Measurements from ENCODE around the gene THEMIS. TPM values are rescaled to one million over a fixed set of nuclear protein-coding genes. Genes with fewer than 3 reads are reported as not detected.

THEMIS gene
- polyA plus RNA-seq, 1 donor from 2014 or later = not detected

DNA sequence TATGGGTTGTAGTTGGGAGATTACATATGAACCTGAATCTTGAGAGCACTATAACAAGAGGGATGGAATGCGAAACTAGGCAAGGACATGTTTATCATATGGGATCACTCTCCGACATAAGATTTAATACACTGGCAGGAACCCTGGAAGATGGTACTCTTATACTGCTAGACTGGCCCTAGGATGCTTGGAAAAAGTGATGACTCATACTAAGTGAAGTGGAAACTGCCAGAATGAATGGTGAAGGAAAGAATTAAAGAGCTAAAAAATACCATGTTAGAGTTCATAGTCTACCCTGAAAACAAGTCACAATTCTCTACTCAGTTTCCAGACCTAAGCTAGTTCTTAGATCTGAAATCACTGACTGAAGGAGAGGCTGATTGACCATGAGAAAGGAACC is 45.5 kb upstream of the THEMIS start:
- TF ChIP-seq POLR2AphosphoS5 (IDR thresholded peaks at IDR 0.05) (no peak), TAF1 (IDR thresholded peaks at IDR 0.05; ENCODE audit: low read depth) (no peak), SMC3 (conservative IDR thresholded peaks at IDR 0.05; ENCODE audit: poor library complexity) (no peak), EP300 (conservative IDR thresholded peaks at IDR 0.05; ENCODE audit: poor library complexity, severe bottlenecking) (no peak), MXI1 (conservative IDR thresholded peaks at IDR 0.05; ENCODE audit: poor library complexity, severe bottlenecking) (no peak), EZH2 (IDR thresholded peaks at IDR 0.05; ENCODE audit: borderline replicate concordance, insufficient read depth, low read length, poor library complexity, severe bottlenecking) (no peak), RAD21 (conservative IDR thresholded peaks at IDR 0.05) (no peak)
- TF ChIP-seq, protein P1, sequence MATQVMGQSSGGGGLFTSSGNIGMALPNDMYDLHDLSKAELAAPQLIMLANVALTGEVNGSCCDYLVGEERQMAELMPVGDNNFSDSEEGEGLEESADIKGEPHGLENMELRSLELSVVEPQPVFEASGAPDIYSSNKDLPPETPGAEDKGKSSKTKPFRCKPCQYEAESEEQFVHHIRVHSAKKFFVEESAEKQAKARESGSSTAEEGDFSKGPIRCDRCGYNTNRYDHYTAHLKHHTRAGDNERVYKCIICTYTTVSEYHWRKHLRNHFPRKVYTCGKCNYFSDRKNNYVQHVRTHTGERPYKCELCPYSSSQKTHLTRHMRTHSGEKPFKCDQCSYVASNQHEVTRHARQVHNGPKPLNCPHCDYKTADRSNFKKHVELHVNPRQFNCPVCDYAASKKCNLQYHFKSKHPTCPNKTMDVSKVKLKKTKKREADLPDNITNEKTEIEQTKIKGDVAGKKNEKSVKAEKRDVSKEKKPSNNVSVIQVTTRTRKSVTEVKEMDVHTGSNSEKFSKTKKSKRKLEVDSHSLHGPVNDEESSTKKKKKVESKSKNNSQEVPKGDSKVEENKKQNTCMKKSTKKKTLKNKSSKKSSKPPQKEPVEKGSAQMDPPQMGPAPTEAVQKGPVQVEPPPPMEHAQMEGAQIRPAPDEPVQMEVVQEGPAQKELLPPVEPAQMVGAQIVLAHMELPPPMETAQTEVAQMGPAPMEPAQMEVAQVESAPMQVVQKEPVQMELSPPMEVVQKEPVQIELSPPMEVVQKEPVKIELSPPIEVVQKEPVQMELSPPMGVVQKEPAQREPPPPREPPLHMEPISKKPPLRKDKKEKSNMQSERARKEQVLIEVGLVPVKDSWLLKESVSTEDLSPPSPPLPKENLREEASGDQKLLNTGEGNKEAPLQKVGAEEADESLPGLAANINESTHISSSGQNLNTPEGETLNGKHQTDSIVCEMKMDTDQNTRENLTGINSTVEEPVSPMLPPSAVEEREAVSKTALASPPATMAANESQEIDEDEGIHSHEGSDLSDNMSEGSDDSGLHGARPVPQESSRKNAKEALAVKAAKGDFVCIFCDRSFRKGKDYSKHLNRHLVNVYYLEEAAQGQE (IDR thresholded peaks at IDR 0.05; ENCODE audit: borderline replicate concordance) = no peak
- TF ChIP-seq, protein P2, sequence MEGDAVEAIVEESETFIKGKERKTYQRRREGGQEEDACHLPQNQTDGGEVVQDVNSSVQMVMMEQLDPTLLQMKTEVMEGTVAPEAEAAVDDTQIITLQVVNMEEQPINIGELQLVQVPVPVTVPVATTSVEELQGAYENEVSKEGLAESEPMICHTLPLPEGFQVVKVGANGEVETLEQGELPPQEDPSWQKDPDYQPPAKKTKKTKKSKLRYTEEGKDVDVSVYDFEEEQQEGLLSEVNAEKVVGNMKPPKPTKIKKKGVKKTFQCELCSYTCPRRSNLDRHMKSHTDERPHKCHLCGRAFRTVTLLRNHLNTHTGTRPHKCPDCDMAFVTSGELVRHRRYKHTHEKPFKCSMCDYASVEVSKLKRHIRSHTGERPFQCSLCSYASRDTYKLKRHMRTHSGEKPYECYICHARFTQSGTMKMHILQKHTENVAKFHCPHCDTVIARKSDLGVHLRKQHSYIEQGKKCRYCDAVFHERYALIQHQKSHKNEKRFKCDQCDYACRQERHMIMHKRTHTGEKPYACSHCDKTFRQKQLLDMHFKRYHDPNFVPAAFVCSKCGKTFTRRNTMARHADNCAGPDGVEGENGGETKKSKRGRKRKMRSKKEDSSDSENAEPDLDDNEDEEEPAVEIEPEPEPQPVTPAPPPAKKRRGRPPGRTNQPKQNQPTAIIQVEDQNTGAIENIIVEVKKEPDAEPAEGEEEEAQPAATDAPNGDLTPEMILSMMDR (IDR thresholded peaks at IDR 0.05; ENCODE audit: poor library complexity, severe bottlenecking) = no peak
- Histone ChIP-seq H3K9me2 (ENCODE audit: insufficient read depth, low read length) (no peaks in the 10 kb centered on the region), H3K27ac (ENCODE audit: low read length) (no peak overlapping the region), H3K4me3 (ENCODE audit: low read length) (no peak overlapping the region), H3K79me2 (replicated peaks; ENCODE audit: insufficient read depth, low read length) (no peaks in the 10 kb centered on the region), H4K20me1 (ENCODE audit: insufficient read depth) (no peaks in the 10 kb centered on the region), H3K27me3 (ENCODE audit: insufficient read depth, low read depth, low read length) (no peaks in the 10 kb centered on the region), H3K36me3 (ENCODE audit: insufficient read depth, low read length) (no peaks in the 10 kb centered on the region), H3K9me3 (ENCODE audit: low read length) (no peaks in the 10 kb centered on the region), H3K4me2 (ENCODE audit: low read length) (no peak overlapping the region), H2AFZ (ENCODE audit: low read depth, low read length) (no peak overlapping the region), H3K9ac (ENCODE audit: low read length) (no peak overlapping the region), H3F3A (ENCODE audit: insufficient read depth, low read length, poor library complexity, severe bottlenecking) (no peaks in the 10 kb centered on the region)

DNA sequence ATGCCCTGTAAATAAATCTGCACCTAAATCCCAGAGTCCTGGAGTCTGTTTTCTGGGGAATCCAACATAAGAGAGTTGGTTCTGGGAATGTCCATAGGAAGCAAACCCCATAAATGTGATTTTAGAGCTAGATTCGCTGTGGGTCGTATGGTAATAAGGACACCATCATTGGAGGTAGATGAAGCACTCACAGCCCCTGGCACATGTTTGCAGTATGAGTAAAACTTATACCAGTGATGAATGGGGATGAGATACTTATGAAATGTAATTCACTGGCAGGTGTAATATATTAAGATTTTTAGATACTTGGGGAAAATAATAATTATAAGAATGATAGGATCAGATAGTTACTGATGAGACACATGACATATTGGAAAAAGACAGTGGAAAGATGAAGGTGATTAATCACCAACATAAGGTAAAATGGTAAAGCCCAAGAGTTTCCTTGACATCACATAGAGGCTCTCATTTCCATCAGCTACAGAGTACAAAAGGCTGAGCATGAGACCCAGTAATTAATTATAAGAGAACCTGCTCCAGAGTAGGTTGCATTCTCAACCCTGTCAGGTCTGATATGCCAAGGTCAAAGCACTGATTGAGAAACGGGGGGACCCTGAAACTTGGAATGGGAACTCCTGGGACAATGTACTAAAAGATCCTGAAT is 44.7 kb upstream of the THEMIS start:
- Histone ChIP-seq H3K36me3 (ENCODE audit: insufficient read depth, low read length) (no peaks in the 10 kb centered on the region), H3F3A (ENCODE audit: insufficient read depth, low read length, poor library complexity, severe bottlenecking) (no peaks in the 10 kb centered on the region), H3K27ac (ENCODE audit: low read length) (no peak overlapping the region), H3K9me2 (ENCODE audit: insufficient read depth, low read length) (no peaks in the 10 kb centered on the region), H3K4me2 (ENCODE audit: low read length) (no peak overlapping the region), H4K20me1 (ENCODE audit: insufficient read depth) (no peaks in the 10 kb centered on the region), H3K79me2 (replicated peaks; ENCODE audit: insufficient read depth, low read length) (no peaks in the 10 kb centered on the region), H3K9ac (ENCODE audit: low read length) (no peak overlapping the region), H3K9me3 (ENCODE audit: low read length) (no peaks in the 10 kb centered on the region), H3K4me3 (ENCODE audit: low read length) (no peak overlapping the region), H2AFZ (ENCODE audit: low read depth, low read length) (no peak overlapping the region), H3K27me3 (ENCODE audit: insufficient read depth, low read depth, low read length) (no peaks in the 10 kb centered on the region)
- TF ChIP-seq MXI1 (conservative IDR thresholded peaks at IDR 0.05; ENCODE audit: poor library complexity, severe bottlenecking) (no peak), POLR2AphosphoS5 (IDR thresholded peaks at IDR 0.05) (no peak), TAF1 (IDR thresholded peaks at IDR 0.05; ENCODE audit: low read depth) (no peak), SMC3 (conservative IDR thresholded peaks at IDR 0.05; ENCODE audit: poor library complexity) (no peak), RAD21 (conservative IDR thresholded peaks at IDR 0.05) (no peak), EP300 (conservative IDR thresholded peaks at IDR 0.05; ENCODE audit: poor library complexity, severe bottlenecking) (no peak), EZH2 (IDR thresholded peaks at IDR 0.05; ENCODE audit: borderline replicate concordance, insufficient read depth, low read length, poor library complexity, severe bottlenecking) (no peak)
- TF ChIP-seq, protein P1 (IDR thresholded peaks at IDR 0.05; ENCODE audit: borderline replicate concordance) = no peak
- TF ChIP-seq, protein P2 (IDR thresholded peaks at IDR 0.05; ENCODE audit: poor library complexity, severe bottlenecking) = no peak

All from neural cell (in vitro differentiated cells).